ENCODE results near the gene JADE3.

DNA sequence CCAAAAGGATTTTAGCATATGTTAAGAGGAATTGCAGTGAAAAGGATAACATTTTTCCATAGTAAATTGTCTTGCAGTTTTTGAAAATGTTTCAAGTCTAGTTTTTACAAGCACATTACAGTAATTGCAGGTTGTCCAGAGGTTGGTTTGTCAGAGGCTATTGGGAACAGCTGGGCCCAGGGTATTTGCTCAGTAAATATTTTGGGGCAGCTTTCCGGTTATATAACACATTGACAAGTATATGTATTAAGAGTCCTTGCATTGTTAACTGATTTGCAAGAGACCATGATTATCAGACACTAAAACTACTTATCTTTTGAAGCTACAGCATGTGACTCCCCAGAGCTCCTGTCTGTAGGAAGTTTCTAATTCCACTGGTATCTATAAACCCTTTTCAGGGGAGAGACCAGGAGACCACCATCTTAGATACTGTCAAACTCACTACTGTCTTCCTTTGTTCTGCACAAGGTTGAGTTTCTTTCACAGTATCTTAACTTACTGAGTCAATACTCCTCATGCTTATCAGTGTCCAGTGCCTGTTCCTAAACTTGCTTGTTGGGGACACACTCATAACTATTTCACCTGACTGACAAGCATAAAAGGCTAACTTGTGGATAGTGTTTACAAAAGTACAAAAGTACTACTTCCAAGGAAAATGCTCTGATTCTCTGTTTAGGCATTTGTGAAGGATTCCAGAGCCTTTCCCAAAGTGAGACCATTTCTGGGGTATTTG is 147.1 kb downstream of the JADE3 start:
- no peak for TF ChIP-seq EZH2 (IDR thresholded peaks at IDR 0.05; ENCODE audit: low read length)
- TF ChIP-seq, protein P1, sequence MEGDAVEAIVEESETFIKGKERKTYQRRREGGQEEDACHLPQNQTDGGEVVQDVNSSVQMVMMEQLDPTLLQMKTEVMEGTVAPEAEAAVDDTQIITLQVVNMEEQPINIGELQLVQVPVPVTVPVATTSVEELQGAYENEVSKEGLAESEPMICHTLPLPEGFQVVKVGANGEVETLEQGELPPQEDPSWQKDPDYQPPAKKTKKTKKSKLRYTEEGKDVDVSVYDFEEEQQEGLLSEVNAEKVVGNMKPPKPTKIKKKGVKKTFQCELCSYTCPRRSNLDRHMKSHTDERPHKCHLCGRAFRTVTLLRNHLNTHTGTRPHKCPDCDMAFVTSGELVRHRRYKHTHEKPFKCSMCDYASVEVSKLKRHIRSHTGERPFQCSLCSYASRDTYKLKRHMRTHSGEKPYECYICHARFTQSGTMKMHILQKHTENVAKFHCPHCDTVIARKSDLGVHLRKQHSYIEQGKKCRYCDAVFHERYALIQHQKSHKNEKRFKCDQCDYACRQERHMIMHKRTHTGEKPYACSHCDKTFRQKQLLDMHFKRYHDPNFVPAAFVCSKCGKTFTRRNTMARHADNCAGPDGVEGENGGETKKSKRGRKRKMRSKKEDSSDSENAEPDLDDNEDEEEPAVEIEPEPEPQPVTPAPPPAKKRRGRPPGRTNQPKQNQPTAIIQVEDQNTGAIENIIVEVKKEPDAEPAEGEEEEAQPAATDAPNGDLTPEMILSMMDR (optimal IDR thresholded peaks at IDR 0.05 in 1 of 3, IDR thresholded peaks at IDR 0.05 in 1 of 3, conservative IDR thresholded peaks at IDR 0.05 in 1 of 3; ENCODE audit: extremely low read depth in 1 of 3, insufficient read depth in 2 of 3, low read length in 3 of 3), result no peak

All from keratinocyte (primary cell).